ENCODE results near the gene LBHD2.
"Not testable (repeated sequence)": the region's sequence is repeated elsewhere in the genome, so short reads cannot be mapped to it uniquely, and the experiment has no call there.

LBHD2 gene

DNA sequence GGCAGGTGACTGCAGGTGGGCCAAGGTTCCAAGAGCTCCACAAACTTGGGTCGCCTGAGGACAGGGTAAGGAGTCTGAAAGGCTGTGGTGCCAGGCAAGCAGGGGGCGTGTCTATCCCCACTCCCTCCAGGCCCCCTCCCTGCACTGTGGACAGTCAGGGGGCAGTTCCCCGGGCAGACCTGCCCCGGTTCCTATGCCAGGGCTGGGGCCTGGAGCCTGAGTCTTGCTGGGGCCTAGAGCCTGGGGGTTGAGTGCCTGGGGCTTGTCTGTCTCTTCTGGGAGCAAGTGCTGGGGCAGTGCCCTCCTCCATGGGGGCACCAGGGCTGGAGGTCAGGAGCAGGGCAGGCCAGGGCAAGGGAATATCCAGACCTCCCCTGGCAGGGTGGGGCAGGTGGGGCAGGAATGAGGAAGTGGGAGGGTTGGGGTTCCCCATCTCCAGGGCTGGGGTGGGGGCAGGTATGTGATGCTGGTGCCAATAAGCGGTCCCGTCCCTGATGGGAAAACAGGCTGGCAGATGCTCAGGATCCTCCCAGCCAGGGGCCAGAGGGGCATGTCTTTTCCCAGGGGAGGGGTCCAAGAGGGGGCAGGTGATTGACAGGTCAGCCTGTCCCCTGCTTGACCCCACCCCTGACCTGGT lies 27.3 kb downstream of the LBHD2 start:
- peak; percentile 52 for DNase-seq (ENCODE audit: low read depth)
- no peak overlapping the region for H3K4me3 ChIP-seq (ENCODE audit: low read depth, low read length)
- TF ChIP-seq, protein P1, sequence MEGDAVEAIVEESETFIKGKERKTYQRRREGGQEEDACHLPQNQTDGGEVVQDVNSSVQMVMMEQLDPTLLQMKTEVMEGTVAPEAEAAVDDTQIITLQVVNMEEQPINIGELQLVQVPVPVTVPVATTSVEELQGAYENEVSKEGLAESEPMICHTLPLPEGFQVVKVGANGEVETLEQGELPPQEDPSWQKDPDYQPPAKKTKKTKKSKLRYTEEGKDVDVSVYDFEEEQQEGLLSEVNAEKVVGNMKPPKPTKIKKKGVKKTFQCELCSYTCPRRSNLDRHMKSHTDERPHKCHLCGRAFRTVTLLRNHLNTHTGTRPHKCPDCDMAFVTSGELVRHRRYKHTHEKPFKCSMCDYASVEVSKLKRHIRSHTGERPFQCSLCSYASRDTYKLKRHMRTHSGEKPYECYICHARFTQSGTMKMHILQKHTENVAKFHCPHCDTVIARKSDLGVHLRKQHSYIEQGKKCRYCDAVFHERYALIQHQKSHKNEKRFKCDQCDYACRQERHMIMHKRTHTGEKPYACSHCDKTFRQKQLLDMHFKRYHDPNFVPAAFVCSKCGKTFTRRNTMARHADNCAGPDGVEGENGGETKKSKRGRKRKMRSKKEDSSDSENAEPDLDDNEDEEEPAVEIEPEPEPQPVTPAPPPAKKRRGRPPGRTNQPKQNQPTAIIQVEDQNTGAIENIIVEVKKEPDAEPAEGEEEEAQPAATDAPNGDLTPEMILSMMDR (IDR thresholded peaks at IDR 0.05; ENCODE audit: insufficient read depth, low read depth, low read length, missing control alignments) = no peak

DNA sequence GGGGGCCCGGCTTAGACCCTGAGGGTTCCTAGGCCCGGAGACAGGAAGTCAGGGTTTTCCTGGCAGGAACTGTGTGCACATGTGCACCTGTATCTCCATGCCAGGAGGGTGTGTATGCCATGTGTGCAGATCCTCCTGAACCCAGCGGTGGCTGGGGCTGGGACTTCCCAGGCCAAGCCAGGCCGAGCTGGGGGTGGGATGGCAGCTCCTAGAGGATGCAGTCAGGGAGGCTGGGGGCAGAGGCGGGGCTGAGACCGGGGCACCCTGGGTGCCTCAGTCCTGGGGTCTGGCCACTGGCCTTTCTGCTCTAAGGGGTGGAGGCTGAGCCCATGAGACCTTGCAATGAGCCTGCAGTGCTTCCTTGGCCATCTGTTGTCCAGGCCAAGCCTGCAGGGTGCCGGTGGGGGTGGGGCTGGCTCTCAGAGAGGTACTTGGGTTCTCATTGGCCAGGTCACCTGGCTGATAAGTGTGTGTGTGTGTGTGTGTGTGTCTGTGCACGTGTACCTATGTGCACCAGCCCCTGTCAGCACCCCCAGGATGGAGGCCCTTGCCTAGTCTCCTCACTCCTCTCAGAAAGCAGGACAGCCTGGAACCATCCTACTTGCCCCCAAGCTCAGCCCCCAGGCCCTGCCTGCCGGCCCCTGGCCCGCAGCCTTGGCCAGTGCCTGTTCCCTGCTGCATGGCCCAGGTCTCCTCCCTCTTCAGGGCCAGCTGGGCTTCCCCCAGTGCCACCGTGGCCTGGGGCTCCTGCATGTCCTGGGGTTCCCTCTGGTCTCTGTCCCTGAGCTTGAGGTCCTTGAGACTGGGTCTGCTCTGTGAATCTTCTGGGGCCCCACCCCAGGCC lies 28.6 kb downstream of the LBHD2 start:
- H3K4me3 ChIP-seq (ENCODE audit: low read depth, low read length) = no peak overlapping the region
- DNase-seq (ENCODE audit: low read depth) = no peak
- TF ChIP-seq, protein P1 (IDR thresholded peaks at IDR 0.05; ENCODE audit: insufficient read depth, low read depth, low read length, missing control alignments) = no peak

DNA sequence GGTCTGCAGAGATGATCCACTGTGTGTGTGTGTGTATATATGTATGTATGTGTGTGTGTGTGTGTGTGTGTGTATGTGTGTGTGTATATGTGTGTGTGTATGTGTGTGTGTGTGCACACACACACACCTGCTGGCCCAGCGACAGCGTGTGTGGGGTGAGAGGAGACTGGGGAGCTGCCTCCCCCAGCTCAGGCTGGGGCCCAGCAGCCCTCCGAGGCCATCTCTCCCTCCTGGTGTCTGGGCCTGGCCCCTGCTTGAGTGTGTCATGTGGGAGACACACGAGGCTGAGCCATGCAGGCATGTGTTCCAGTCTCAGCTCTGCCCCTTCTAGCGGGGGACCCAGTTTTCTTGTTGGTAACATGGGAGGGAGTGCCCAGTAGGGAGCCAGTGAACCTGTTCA lies 29.3 kb downstream of the LBHD2 start:
- TF ChIP-seq, protein P1 (IDR thresholded peaks at IDR 0.05; ENCODE audit: insufficient read depth, low read depth, low read length, missing control alignments) = no peak
- no peak overlapping the region for H3K4me3 ChIP-seq (ENCODE audit: low read depth, low read length)
- DNase-seq (ENCODE audit: low read depth) = no peak

DNA sequence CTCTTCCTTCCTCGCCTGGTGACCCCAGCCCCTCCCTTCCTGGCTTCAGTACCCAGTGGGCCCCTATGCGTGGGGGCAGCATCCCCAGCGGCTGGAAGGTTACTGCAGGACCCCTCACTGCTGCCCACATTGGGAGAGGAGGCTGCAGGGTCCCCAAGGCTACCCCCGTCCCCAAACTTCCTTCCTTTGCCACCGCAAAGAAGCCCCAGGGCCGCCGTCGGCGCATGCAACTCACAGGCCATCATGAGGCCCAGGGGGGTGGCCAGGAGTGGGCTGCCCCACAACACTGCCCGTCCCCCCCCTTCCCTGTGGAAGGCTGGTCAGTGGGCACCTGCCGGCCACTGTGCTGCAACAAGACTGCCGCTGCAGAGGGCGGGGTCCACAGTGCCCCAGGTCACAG lies 29.8 kb downstream of the LBHD2 start:
- no peak for DNase-seq (ENCODE audit: low read depth)
- TF ChIP-seq, protein P1 (IDR thresholded peaks at IDR 0.05; ENCODE audit: insufficient read depth, low read depth, low read length, missing control alignments) = no peak
- H3K4me3 ChIP-seq (ENCODE audit: low read depth, low read length) = no peak overlapping the region

DNA sequence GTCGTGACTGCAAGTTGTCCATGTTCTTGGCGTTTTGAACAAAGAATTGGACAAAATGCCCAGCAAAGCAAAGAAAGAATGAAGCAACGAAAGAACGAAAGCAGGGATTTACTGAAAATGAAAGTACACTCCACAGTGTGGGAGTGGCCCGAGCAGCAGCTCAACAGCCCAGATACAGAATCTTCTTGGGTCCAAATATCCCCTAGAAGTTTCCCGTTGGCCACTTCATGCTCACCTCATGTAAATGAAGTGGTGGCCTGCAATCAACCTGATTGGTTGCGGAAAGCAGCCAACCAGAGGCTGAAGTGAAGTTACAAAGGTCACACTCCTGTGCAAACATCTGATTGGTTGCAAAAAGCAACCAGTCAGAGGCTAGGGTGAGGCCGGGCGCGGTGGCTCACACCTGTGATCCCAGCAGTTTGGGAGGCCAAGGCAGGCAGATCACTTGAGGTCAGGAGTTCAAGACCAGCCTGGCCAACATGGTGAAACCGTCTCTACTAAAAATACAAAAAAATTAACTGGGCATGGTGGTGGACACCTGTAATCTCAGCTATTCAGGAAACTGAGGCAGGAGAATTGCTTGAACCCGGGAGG lies 31.2 kb downstream of the LBHD2 start:
- peak overlapping the region; percentile 28 for H3K4me3 ChIP-seq (ENCODE audit: low read depth, low read length)
- peak; percentile 86 for DNase-seq (ENCODE audit: low read depth)

DNA sequence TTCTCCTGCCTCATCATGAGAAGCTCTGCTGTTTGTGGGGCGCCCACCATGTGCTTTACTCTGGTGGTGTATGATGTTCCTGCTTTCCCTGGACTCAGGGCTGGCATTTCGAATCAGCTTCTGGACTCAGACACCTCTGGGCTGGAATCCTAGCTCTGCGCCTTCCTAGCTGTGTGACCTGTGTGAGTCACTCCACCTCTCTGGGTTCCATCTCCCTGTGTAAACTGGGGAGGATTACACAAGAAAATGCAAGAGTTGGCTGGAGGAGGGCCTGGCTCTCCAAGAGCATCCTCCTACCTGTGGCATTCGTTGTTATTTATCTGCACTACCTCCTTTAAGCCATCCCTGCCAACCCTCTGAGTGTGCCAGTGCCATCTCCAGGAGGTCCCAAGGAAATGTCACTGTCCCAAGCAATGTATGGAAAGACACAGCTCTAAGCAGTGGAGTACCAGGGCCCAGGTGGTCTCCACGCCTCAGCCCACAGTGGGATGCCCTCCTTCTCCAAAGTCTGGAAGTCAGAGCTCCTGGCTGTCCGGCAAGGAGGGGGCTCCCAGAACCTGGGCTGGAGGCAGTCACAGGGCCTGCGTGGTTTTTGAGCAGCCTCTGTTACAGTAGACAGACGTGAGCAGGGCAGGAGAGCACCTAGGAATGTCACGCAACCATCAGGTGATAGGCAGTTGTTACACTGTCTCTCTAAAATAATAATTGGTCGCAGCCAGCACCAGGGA lies 32.0 kb downstream of the LBHD2 start:
- DNase-seq (ENCODE audit: low read depth) = no peak
- TF ChIP-seq, protein P1 (IDR thresholded peaks at IDR 0.05; ENCODE audit: insufficient read depth, low read depth, low read length, missing control alignments) = no peak
- H3K4me3 ChIP-seq (ENCODE audit: low read depth, low read length) = no peak overlapping the region

DNA sequence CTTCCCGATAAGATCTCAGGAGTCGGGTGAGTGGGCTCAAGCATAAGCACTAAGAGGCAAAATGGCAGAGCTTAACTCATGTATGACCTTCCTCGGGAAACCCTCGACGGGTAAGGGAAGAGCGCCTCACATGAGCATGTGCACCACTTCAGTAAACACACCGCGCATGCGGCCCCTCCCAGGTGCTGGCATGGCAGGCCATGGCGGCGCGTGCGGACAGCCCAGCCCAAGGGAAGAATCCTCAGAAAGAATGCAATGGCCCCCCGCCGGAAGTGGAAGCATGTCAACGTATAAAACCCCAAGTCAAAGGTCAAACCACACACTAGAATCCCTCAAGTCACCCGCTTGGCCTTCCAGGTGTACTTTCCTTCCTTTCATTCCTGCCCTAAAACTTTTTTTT lies 32.6 kb downstream of the LBHD2 start:
- DNase-seq (ENCODE audit: low read depth) = no peak
- TF ChIP-seq, protein P1 (IDR thresholded peaks at IDR 0.05; ENCODE audit: insufficient read depth, low read depth, low read length, missing control alignments) = no peak
- H3K4me3 ChIP-seq (ENCODE audit: low read depth, low read length) = no peak overlapping the region

DNA sequence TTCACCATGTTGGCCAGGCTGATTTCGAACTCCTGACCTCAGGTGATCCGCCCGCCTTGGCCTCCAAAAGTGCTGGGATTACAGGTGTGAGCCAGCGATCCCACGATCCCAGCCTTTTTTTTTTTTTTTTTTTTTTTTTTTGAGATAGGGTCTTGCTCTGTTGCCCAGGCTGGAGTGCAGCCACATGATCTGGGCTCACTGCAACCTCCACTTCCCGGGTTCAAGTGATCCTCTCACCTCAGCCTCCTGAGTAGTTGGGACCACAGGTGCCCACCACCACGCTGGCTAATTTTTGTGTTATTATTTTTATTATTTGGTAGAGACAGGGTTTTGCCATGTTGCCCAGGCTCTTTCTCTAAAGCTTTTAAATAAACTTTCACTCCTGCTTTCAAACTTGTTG lies 33.5 kb downstream of the LBHD2 start:
- DNase-seq (ENCODE audit: low read depth); H3K4me3 ChIP-seq (ENCODE audit: low read depth, low read length): not testable (repeated sequence)

Data from GM12865 (cell line).